Measurements from ENCODE around the gene ILKAP.

The ILKAP gene

GRCh38 chr2:238237431-238238135 lies 34.1 kb upstream of the ILKAP start:
- no peak for DNase-seq (ENCODE audit: low read depth in 2 of 2)

GRCh38 chr2:238236571-238236970 lies 33.1 kb upstream of the ILKAP start:
- DNase-seq (ENCODE audit: low read depth in 2 of 2), result no peak

- DNase-seq (ENCODE audit: low read depth in 2 of 2), result no peak
Measured at GRCh38 chr2:238235856-238236255, 32.4 kb upstream of the ILKAP start.

- DNase-seq (ENCODE audit: low read depth in 2 of 2), result no peak
Measured at GRCh38 chr2:238235331-238235732, 31.8 kb upstream of the ILKAP start.

GRCh38 chr2:238233625-238234024 lies 30.1 kb upstream of the ILKAP start:
- no peak for DNase-seq (ENCODE audit: low read depth in 2 of 2)

GRCh38 chr2:238231809-238232208 lies 28.3 kb upstream of the ILKAP start:
- DNase-seq (ENCODE audit: low read depth in 2 of 2), result no peak

GRCh38 chr2:238231251-238231793 lies 27.8 kb upstream of the ILKAP start:
- peak; percentile 59 for DNase-seq (ENCODE audit: low read depth in 2 of 2)

GRCh38 chr2:238230699-238231098 lies 27.2 kb upstream of the ILKAP start:
- no peak for DNase-seq (ENCODE audit: low read depth in 2 of 2)

GRCh38 chr2:238228700-238229099 lies 25.2 kb upstream of the ILKAP start:
- no peak for DNase-seq (ENCODE audit: low read depth in 2 of 2)

GRCh38 chr2:238227587-238228032 lies 24.1 kb upstream of the ILKAP start:
- no peak for DNase-seq (ENCODE audit: low read depth in 2 of 2)

GRCh38 chr2:238226698-238227586 lies 23.4 kb upstream of the ILKAP start:
- DNase-seq (ENCODE audit: low read depth in 2 of 2), result no peak

- DNase-seq (ENCODE audit: low read depth in 2 of 2), result no peak
Measured at GRCh38 chr2:238225911-238226697, 22.6 kb upstream of the ILKAP start.

GRCh38 chr2:238225121-238225520 lies 21.6 kb upstream of the ILKAP start:
- no peak for DNase-seq (ENCODE audit: low read depth in 2 of 2)

GRCh38 chr2:238224356-238225035 lies 21.0 kb upstream of the ILKAP start:
- no peak for DNase-seq (ENCODE audit: low read depth in 2 of 2)

- no peak for DNase-seq (ENCODE audit: low read depth in 2 of 2)
Measured at GRCh38 chr2:238220892-238221521, 17.5 kb upstream of the ILKAP start.

- no peak for DNase-seq (ENCODE audit: low read depth in 2 of 2)
Measured at GRCh38 chr2:238220274-238220891, 16.9 kb upstream of the ILKAP start.

- DNase-seq (ENCODE audit: low read depth in 2 of 2), result no peak
Measured at GRCh38 chr2:238216651-238217184, 13.2 kb upstream of the ILKAP start.

- DNase-seq (ENCODE audit: low read depth in 2 of 2), result no peak
Measured at GRCh38 chr2:238207006-238207405, 3.5 kb upstream of the ILKAP start.

- no peak for DNase-seq (ENCODE audit: low read depth in 2 of 2)
Measured at GRCh38 chr2:238203973-238204683, 633 bp upstream of the ILKAP start.
